Erythroblast (primary cell): ENCODE measurements around the gene C15orf39.

Experiments used
- GATA1 ChIP-seq: IDR thresholded peaks from 2 replicates; pipeline ENCODE4 v1.6.1; 2011; ENCODE audit warnings: low read depth, mild to moderate bottlenecking, control low read depth, low read length, moderate library complexity
- POLR2A ChIP-seq: IDR thresholded peaks from 2 replicates; pipeline ENCODE4 v1.6.1; 2011; ENCODE audit warnings: mild to moderate bottlenecking, low read length

GRCh38 chr15:75231836-75232235 is 30.2 kb downstream of the C15orf39 start:
- TF ChIP-seq POLR2A = no peak
- no peak for TF ChIP-seq GATA1
